HG02885 (cell line): ENCODE results near the gene ALKBH2.
A peak's percentile ranks its signal among the peaks of the same experiment; 100 is the strongest.

Experiments
- ATAC-seq: cut with Tn5 transposase; IDR thresholded peaks from one replicate; pipeline ENCODE4 v1.9.1; 2021; ENCODE audit warnings: mild to moderate bottlenecking; ENCODE audit not compliant: unreplicated experiment, poor library complexity

Gene ALKBH2

GRCh38 chr12:109115404-109115757 is 22.1 kb upstream of the ALKBH2 start:
- no peak for ATAC-seq

- no peak for ATAC-seq
These were observed 21.4 kb upstream of the ALKBH2 start for GRCh38 chr12:109114644-109115043.

- ATAC-seq: no peak
These were observed 20.5 kb upstream of the ALKBH2 start for GRCh38 chr12:109113661-109114321.

GRCh38 chr12:109112720-109113465 is 19.6 kb upstream of the ALKBH2 start:
- no peak for ATAC-seq

- ATAC-seq: no peak
These were observed 17.8 kb upstream of the ALKBH2 start for GRCh38 chr12:109110988-109111495.

GRCh38 chr12:109109746-109110350 is 16.6 kb upstream of the ALKBH2 start:
- no peak for ATAC-seq

GRCh38 chr12:109105176-109105575 is 11.9 kb upstream of the ALKBH2 start:
- no peak for ATAC-seq

- ATAC-seq: no peak
These were observed 9.2 kb upstream of the ALKBH2 start for GRCh38 chr12:109102491-109102890.

GRCh38 chr12:109100741-109101140 is 7.5 kb upstream of the ALKBH2 start:
- ATAC-seq: no peak

- no peak for ATAC-seq
These were observed 6.3 kb upstream of the ALKBH2 start for GRCh38 chr12:109099431-109100020.

- no peak for ATAC-seq
These were observed 5.4 kb upstream of the ALKBH2 start for GRCh38 chr12:109098651-109099050.

- ATAC-seq: peak; percentile 23
These were observed 4.9 kb upstream of the ALKBH2 start for GRCh38 chr12:109098183-109098604.

GRCh38 chr12:109097435-109098182 is 4.3 kb upstream of the ALKBH2 start, which contains the start of gene UNG:
Gene UNG (plus strand): TSS chr12:109097597. CDS start chr12:109097680, 83 bp downstream.
- ATAC-seq: peak; percentile 92

GRCh38 chr12:109097140-109097434 is 3.8 kb upstream of the ALKBH2 start:
- ATAC-seq: no peak

- ATAC-seq: no peak
These were observed 713 bp downstream of the ALKBH2 start for GRCh38 chr12:109092497-109093021.

GRCh38 chr12:109089683-109090082 is 3.6 kb downstream of the ALKBH2 start:
- no peak for ATAC-seq

GRCh38 chr12:109088818-109089217 is 4.5 kb downstream of the ALKBH2 start:
- ATAC-seq: no peak

- ATAC-seq: no peak
These were observed 6.0 kb downstream of the ALKBH2 start for GRCh38 chr12:109087250-109087649.

- no peak for ATAC-seq
These were observed 7.7 kb downstream of the ALKBH2 start for GRCh38 chr12:109085590-109085989.

- no peak for ATAC-seq
These were observed 8.8 kb downstream of the ALKBH2 start for GRCh38 chr12:109084425-109084824.
